Stomach (tissue), 9 donors: Measurements from ENCODE around the gene AP3B1. TPM values are rescaled to one million over a fixed set of nuclear protein-coding genes. Genes with fewer than 3 reads are reported as not detected.

Experiments
- DNase-seq, 2 donors: peaks; one replicate each; pipeline versions ENCODE4 v3.0.0 to v3.0.0-alpha.2; 2013 to 2019
- H3K27ac ChIP-seq, 5 donors: fragments of 200-600 bp in 4 of 5; sonication (generic) in 4 of 5; one replicate each; pipeline ENCODE4 v1.5.1; 2013 to 2019; ENCODE audit warnings: mild to moderate bottlenecking in 1 of 5, moderate library complexity in 1 of 5
- H3K27me3 ChIP-seq, 3 donors: fragments of 200-600 bp; sonication (generic); one replicate each; pipeline ENCODE4 v1.5.1; 2017 to 2019; ENCODE audit warnings: mixed run types in 1 of 3
- H3K36me3 ChIP-seq, 4 donors: fragments of 200-600 bp; sonication (generic); 1 replicate in 3 of 4; 2 replicates in 1 of 4; pipeline ENCODE4 v1.5.1; 2016 to 2019
- H3K4me1 ChIP-seq, 4 donors: fragments of 200-600 bp; sonication (generic); one replicate each; pipeline ENCODE4 v1.5.1; 2016 to 2019
- H3K4me3 ChIP-seq, 4 donors: fragments of 200-600 bp; sonication (generic) in 3 of 4; one replicate each; pipeline ENCODE4 v1.5.1; 2016 to 2019; ENCODE audit warnings: mild to moderate bottlenecking in 1 of 4
- H3K9me3 ChIP-seq, 4 donors: fragments of 200-600 bp; sonication (generic); one replicate each; pipeline ENCODE4 v1.5.1; 2016 to 2019
- EP300 ChIP-seq: sonication (generic); formaldehyde crosslinking; IDR thresholded peaks from one replicate; pipeline ENCODE4 v1.6.1; 2017; ENCODE audit warnings: antibody characterized with exemption
- POLR2A ChIP-seq, 4 donors: fragments of 450-650 bp; IDR thresholded peaks; one replicate each; pipeline ENCODE4 v1.6.1; 2016; ENCODE audit warnings: antibody characterized with exemption in 4 of 4, control low read depth in 2 of 4, mild to moderate bottlenecking in 1 of 4, moderate library complexity in 1 of 4
- POLR2AphosphoS5 ChIP-seq, 3 donors: sonication (generic); formaldehyde crosslinking; IDR thresholded peaks; one replicate each; pipeline ENCODE4 v1.6.1; 2016; ENCODE audit warnings: antibody characterized with exemption in 3 of 3
- whole genome bisulfite sequencing, 5 donors: extraction: QIAGEN DNeasy Blood & Tissue Kit in 3 of 5; methylation state at CpG; one replicate each; pipeline versions ENCODE4 v1.1.5 to v1.1.7; 2013 to 2018; 5-methylcytosine and 5-hydroxymethylcytosine counted together
- intact Hi-C: fragments of 100-400 bp; cut with DNase I; formaldehyde crosslinking; loops from one replicate; pipeline ENCODE4 v1.15.1; 2023; ENCODE audit warnings: low total_unique reads
- polyA plus RNA-seq, 3 donors: library from polyadenylated mRNA; stranded (reverse); fragments of 200-250 nt; gene quantifications; one replicate each; pipeline ENCODE4 v1.2.3, GENCODE V29; 2013
- total RNA-seq, 5 donors: library from RNA; depleted of rRNA; stranded (reverse); fragments of >200 nt; gene quantifications; one replicate each; pipeline versions ENCODE4 v1.1.0 to v1.2.3, GENCODE V29; 2014 to 2016
- TF ChIP-seq, protein P1 (sequence below), 7 experiments: fragments of 450-650 bp in 4 of 7; fragments of 200-600 bp in 3 of 7; sonication (generic) in 3 of 7; IDR thresholded peaks; one replicate each; pipeline ENCODE4 v1.5.1; 2016 to 2019; ENCODE audit warnings: antibody characterized with exemption in 7 of 7, control low read depth in 2 of 7, mild to moderate bottlenecking in 1 of 7
- donor health status: healthy with polysubstance abuse.
- donor health status: Bipolar disorder and iron deficiency.
- donor health status: healthy.

Gene AP3B1
- total and polyA plus RNA-seq, 8 donors, result 15.2 to 81.0 (median 23.5) TPM

- no peaks in the 10 kb centered on the region for H3K9me3 ChIP-seq
- H3K4me1 ChIP-seq, result no peaks in the 10 kb centered on the region
- no peak overlapping the region for H3K4me3 ChIP-seq
- peaks cover 0 to 71% (median 63%) of the 10 kb centered on the region in 4 donors for H3K36me3 ChIP-seq
- 93 to 97% (median 95%) methylated on average over 10 of the region's 10 CpGs for WGBS, 5 donors
- no peaks in the 10 kb centered on the region for H3K27me3 ChIP-seq
- peak in 1 of 2 donors; percentile 14 for DNase-seq
- H3K27ac ChIP-seq, result no peak overlapping the region
- intact Hi-C loops, result no loop called here
- TF ChIP-seq, protein P1, sequence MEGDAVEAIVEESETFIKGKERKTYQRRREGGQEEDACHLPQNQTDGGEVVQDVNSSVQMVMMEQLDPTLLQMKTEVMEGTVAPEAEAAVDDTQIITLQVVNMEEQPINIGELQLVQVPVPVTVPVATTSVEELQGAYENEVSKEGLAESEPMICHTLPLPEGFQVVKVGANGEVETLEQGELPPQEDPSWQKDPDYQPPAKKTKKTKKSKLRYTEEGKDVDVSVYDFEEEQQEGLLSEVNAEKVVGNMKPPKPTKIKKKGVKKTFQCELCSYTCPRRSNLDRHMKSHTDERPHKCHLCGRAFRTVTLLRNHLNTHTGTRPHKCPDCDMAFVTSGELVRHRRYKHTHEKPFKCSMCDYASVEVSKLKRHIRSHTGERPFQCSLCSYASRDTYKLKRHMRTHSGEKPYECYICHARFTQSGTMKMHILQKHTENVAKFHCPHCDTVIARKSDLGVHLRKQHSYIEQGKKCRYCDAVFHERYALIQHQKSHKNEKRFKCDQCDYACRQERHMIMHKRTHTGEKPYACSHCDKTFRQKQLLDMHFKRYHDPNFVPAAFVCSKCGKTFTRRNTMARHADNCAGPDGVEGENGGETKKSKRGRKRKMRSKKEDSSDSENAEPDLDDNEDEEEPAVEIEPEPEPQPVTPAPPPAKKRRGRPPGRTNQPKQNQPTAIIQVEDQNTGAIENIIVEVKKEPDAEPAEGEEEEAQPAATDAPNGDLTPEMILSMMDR (IDR thresholded peaks at IDR 0.05), result no peak
Measured at GRCh38 chr5:78112931-78113330, 181.6 kb downstream of the AP3B1 start.

- DNase-seq, result peak in 1 of 2 donors; percentile 9
- H3K4me3 ChIP-seq, result no peak overlapping the region
- TF ChIP-seq EP300 (no peak), POLR2AphosphoS5 (IDR thresholded peaks at IDR 0.05) (no peak), POLR2A (IDR thresholded peaks at IDR 0.05) (no peak)
- TF ChIP-seq, protein P1 (IDR thresholded peaks at IDR 0.05), result no peak
- peaks cover 0 to 75% (median 67%) of the 10 kb centered on the region in 4 donors for H3K36me3 ChIP-seq
- WGBS, 5 donors, result 95 to 97% (median 96%) methylated on average over 3 of the region's 3 CpGs
- intact Hi-C loops, result no loop called here
- no peaks in the 10 kb centered on the region for H3K9me3 ChIP-seq
- H3K27ac ChIP-seq, result no peak overlapping the region
- no peaks in the 10 kb centered on the region for H3K4me1 ChIP-seq
- H3K27me3 ChIP-seq, result no peaks in the 10 kb centered on the region
Measured at GRCh38 chr5:78109891-78110324, 184.6 kb downstream of the AP3B1 start.

- no peaks in the 10 kb centered on the region for H3K27me3 ChIP-seq
- H3K27ac ChIP-seq, result no peak overlapping the region
- no peak for DNase-seq
- intact Hi-C loops, result no loop called here
- H3K4me3 ChIP-seq, result no peak overlapping the region
- no peaks in the 10 kb centered on the region for H3K9me3 ChIP-seq
- WGBS, 5 donors, result 87 to 90% (median 89%) methylated on average over 3 of the region's 3 CpGs
- no peaks in the 10 kb centered on the region for H3K4me1 ChIP-seq
- peaks cover 0 to 62% (median 54%) of the 10 kb centered on the region in 4 donors for H3K36me3 ChIP-seq
- TF ChIP-seq POLR2AphosphoS5 (IDR thresholded peaks at IDR 0.05), result no peak
- TF ChIP-seq, protein P1 (IDR thresholded peaks at IDR 0.05), result no peak
Measured at GRCh38 chr5:78108564-78108963, 185.9 kb downstream of the AP3B1 start.

DNA sequence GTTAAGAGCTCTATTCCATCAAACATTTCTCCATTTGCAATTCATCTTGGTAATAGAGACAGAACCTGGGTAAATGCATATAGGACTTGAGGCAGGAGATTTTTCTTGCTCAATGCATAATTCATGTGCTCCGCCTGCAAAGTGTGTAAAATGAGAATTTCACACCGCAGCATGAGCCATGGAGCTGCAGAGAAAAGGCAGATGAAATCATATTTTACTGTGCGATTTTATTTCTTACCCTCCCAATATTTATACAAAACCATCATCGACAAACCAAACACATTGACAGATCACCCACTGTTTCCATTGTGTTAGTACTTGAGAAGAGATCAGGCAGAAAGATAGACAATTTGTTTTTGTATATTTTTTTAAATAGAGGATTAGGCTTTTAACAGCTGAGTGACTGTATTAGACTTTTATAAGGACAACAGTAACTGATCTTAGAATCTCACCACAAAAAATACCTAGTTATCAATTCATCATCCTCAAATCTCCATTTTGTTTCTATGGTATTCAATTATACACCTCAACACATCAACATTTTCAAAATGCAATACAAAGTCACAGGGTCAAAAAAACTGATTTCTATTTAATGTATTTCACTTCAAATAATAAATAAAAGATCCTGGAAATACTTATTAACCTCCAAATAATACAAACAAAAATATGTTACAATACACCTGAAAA is 191.1 kb downstream of the AP3B1 start:
- no peak for DNase-seq
- Histone ChIP-seq H3K9me3 (no peaks in the 10 kb centered on the region), H3K4me1 (no peaks in the 10 kb centered on the region), H3K36me3 (peaks cover 7 to 52% (median 43%) of the 10 kb centered on the region in 4 donors), H3K27me3 (no peaks in the 10 kb centered on the region), H3K4me3 (no peak overlapping the region), H3K27ac (no peak overlapping the region)
- 81 to 92% (median 87%) methylated on average over 4 of the region's 4 CpGs for WGBS, 5 donors
- TF ChIP-seq POLR2A (IDR thresholded peaks at IDR 0.05), result no peak
- TF ChIP-seq EP300, result no peak
- TF ChIP-seq, protein P1 (IDR thresholded peaks at IDR 0.05), result no peak
- TF ChIP-seq POLR2AphosphoS5 (IDR thresholded peaks at IDR 0.05), result no peak
- intact Hi-C loops, result no loop called here
